DND-41 (cell line): ENCODE results near the gene ENDOD1.

Experiments used
- EZH2 ChIP-seq: IDR thresholded peaks from 3 replicates; pipeline ENCODE4 v1.6.1; 2012; ENCODE audit warnings: borderline replicate concordance, low read depth, mild to moderate bottlenecking, moderate library complexity, low read length, inconsistent platforms; ENCODE audit not compliant: severe bottlenecking
- TF ChIP-seq, protein P1 (sequence below): IDR thresholded peaks from 2 replicates; pipeline ENCODE4 v1.5.1; 2012; ENCODE audit warnings: borderline replicate concordance, low read length, moderate library complexity, mild to moderate bottlenecking; ENCODE audit not compliant: poor library complexity, severe bottlenecking; ENCODE audit errors: extremely low read depth

DNA sequence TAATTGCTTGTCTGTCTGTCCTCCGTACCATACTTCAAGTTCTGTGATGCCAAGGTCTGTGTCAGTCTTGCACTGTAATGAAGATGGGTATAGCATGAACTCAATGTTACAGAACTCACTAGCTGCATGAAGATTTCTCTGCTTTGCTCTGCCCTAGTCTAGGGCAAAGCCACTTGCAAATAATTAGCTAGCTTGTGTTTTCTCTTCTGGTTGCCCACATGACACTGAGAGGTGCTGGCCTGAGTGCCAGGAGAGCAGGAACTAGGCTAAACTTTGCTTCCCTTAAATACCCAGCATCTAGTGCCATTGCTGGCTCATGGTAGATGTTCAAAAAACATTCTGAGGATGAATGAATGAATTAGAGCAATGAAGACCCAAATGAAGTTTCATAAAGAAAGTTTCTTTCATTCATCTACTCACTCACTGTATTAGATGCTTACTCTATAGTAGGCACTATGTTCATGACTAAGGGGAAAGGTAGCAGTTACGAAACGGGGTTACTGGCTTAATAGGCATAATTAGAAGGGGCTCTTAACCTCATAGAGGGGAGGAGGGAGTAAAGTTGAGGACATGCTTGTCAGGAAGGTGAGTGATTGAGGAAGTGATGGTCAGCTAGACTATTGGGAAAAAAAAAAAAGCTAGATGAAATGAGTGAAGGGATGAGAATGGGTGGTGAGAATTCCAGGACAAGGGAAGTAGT lies 4.4 kb upstream of the ENDOD1 start:
- TF ChIP-seq, protein P1, sequence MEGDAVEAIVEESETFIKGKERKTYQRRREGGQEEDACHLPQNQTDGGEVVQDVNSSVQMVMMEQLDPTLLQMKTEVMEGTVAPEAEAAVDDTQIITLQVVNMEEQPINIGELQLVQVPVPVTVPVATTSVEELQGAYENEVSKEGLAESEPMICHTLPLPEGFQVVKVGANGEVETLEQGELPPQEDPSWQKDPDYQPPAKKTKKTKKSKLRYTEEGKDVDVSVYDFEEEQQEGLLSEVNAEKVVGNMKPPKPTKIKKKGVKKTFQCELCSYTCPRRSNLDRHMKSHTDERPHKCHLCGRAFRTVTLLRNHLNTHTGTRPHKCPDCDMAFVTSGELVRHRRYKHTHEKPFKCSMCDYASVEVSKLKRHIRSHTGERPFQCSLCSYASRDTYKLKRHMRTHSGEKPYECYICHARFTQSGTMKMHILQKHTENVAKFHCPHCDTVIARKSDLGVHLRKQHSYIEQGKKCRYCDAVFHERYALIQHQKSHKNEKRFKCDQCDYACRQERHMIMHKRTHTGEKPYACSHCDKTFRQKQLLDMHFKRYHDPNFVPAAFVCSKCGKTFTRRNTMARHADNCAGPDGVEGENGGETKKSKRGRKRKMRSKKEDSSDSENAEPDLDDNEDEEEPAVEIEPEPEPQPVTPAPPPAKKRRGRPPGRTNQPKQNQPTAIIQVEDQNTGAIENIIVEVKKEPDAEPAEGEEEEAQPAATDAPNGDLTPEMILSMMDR = no peak
- no peak for TF ChIP-seq EZH2
